ENCODE data around the gene GRAMD2A. TPM values are rescaled to one million over a fixed set of nuclear protein-coding genes. Genes with fewer than 3 reads are reported as not detected.

Gene GRAMD2A
- total RNA-seq, 2 donors from 2014 or later, result 2.3 to 3.3 TPM

GRCh38 chr15:72216079-72216478 is 18.5 kb upstream of the GRAMD2A start:
- H3K27me3 ChIP-seq, result no peaks in the 10 kb centered on the region
- H3K9ac ChIP-seq (ENCODE audit: low read depth in 2 of 2, low read length in 2 of 2), result no peak overlapping the region
- no peaks in the 10 kb centered on the region for H3K4me1 ChIP-seq
- peaks cover 37% of the 10 kb centered on the region for H3K36me3 ChIP-seq
- TF ChIP-seq CTCF (IDR thresholded peaks at IDR 0.05), result no peak
- no peak overlapping the region for H3K4me3 ChIP-seq
- DNase-seq, result no peak
- H3K27ac ChIP-seq, result no peak overlapping the region
- intact Hi-C loops (cut with DNase I), result no loop called here
- no peaks in the 10 kb centered on the region for H3K9me3 ChIP-seq

- DNase-seq, result no peak
- peaks cover 78% of the 10 kb centered on the region for H3K36me3 ChIP-seq
Observed at GRCh38 chr15:72207558-72208085, 10.0 kb upstream of the GRAMD2A start.

GRCh38 chr15:72206677-72207000 is 9.1 kb upstream of the GRAMD2A start:
- Histone ChIP-seq H3K27me3 (no peaks in the 10 kb centered on the region), H3K36me3 (peaks cover 88% of the 10 kb centered on the region), H3K4me1 (no peaks in the 10 kb centered on the region), H3K4me3 (no peak overlapping the region), H3K27ac (no peak overlapping the region), H3K9me3 (no peaks in the 10 kb centered on the region), H3K9ac (ENCODE audit: low read depth in 2 of 2, low read length in 2 of 2) (no peak overlapping the region)
- no peak for TF ChIP-seq CTCF (IDR thresholded peaks at IDR 0.05)
- intact Hi-C loops (cut with DNase I), result no loop called here
- DNase-seq, result no peak

More at GRCh38 chr15:72207558-72208085, 10.0 kb upstream of the GRAMD2A start:
- Histone ChIP-seq H3K4me1 (no peaks in the 10 kb centered on the region), H3K9me3 (no peaks in the 10 kb centered on the region), H3K27me3 (no peaks in the 10 kb centered on the region), H3K27ac (no peak overlapping the region), H3K4me3 (no peak overlapping the region), H3K9ac (ENCODE audit: low read depth in 2 of 2, low read length in 2 of 2) (no peak overlapping the region)
- intact Hi-C loops (cut with DNase I), result no loop called here
- TF ChIP-seq CTCF (IDR thresholded peaks at IDR 0.05), result no peak

- Histone ChIP-seq H3K27me3 (no peaks in the 10 kb centered on the region), H3K27ac (no peak overlapping the region), H3K4me1 (no peaks in the 10 kb centered on the region), H3K9ac (ENCODE audit: low read depth in 2 of 2, low read length in 2 of 2) (no peak overlapping the region), H3K9me3 (no peaks in the 10 kb centered on the region), H3K4me3 (no peak overlapping the region), H3K36me3 (peaks cover 89% of the 10 kb centered on the region)
- intact Hi-C loops (cut with DNase I), result no loop called here
- TF ChIP-seq CTCF (IDR thresholded peaks at IDR 0.05), result no peak
- DNase-seq, result no peak
Observed at GRCh38 chr15:72205896-72206676, 8.5 kb upstream of the GRAMD2A start.

- no peak for DNase-seq
- Histone ChIP-seq H3K4me3 (no peak overlapping the region), H3K9ac (ENCODE audit: low read depth in 2 of 2, low read length in 2 of 2) (no peak overlapping the region), H3K27me3 (no peaks in the 10 kb centered on the region), H3K36me3 (peaks cover 89% of the 10 kb centered on the region), H3K9me3 (no peaks in the 10 kb centered on the region), H3K27ac (no peak overlapping the region), H3K4me1 (no peaks in the 10 kb centered on the region)
- TF ChIP-seq CTCF (IDR thresholded peaks at IDR 0.05), result no peak
- intact Hi-C loops (cut with DNase I), result no loop called here
Observed at GRCh38 chr15:72205273-72205672, 7.7 kb upstream of the GRAMD2A start.
